Endothelial cell (in vitro differentiated cells): ENCODE measurements around the gene FCN3. TPM values are rescaled to one million over a fixed set of nuclear protein-coding genes. Genes with fewer than 3 reads are reported as not detected.

Experiments
- DNase-seq: peaks from one replicate; pipeline ENCODE4 v3.0.0; 2021; ENCODE audit warnings: low spot score
- H3K27ac Mint-ChIP-seq: one replicate; pipeline ENCODE4 v1.8.0; 2021; ENCODE audit warnings: mixed read lengths, inconsistent platforms; ENCODE audit not compliant: unreplicated experiment
- H3K27me3 Mint-ChIP-seq: one replicate; pipeline ENCODE4 v1.8.0; 2021; ENCODE audit warnings: mild to moderate bottlenecking, moderate library complexity, mixed read lengths, inconsistent platforms; ENCODE audit not compliant: unreplicated experiment
- H3K36me3 Mint-ChIP-seq: one replicate; pipeline ENCODE4 v1.8.0; 2021; ENCODE audit warnings: mild to moderate bottlenecking, low read depth, mixed read lengths, inconsistent platforms; ENCODE audit not compliant: unreplicated experiment
- H3K4me1 Mint-ChIP-seq: one replicate; pipeline ENCODE4 v1.8.0; 2021; ENCODE audit warnings: mild to moderate bottlenecking, mixed read lengths, inconsistent platforms; ENCODE audit not compliant: unreplicated experiment
- H3K4me3 Mint-ChIP-seq: one replicate; pipeline ENCODE4 v1.8.0; 2021; ENCODE audit warnings: mild to moderate bottlenecking, mixed read lengths, inconsistent platforms; ENCODE audit not compliant: unreplicated experiment
- H3K9me3 Mint-ChIP-seq: one replicate; pipeline ENCODE4 v1.8.0; 2021; ENCODE audit warnings: mixed read lengths, inconsistent platforms; ENCODE audit not compliant: unreplicated experiment
- CTCF ChIP-seq: fragments of 200-600 bp; sonication (generic); IDR thresholded peaks from one replicate; pipeline ENCODE4 v1.5.0; 2021; ENCODE audit warnings: antibody characterized with exemption; ENCODE audit not compliant: unreplicated experiment
- total RNA-seq: library from RNA; stranded (reverse); fragmentation: NEBNext Ultra II Directional; extraction: Animal tissue kit (Norgen Biotek cat#: 25700); gene quantifications from one replicate; pipeline ENCODE4 v1.2.1, GENCODE V29; 2021; ENCODE audit not compliant: unreplicated experiment

The FCN3 gene
- total RNA-seq, 1 donor from 2014 or later = 132 TPM

GRCh38 chr1:27349784-27350662 lies 24.6 kb downstream of the FCN3 start:
- peaks cover 3% of the 10 kb centered on the region for H3K36me3 Mint-ChIP-seq
- H3K27me3 Mint-ChIP-seq = peaks cover 13% of the 10 kb centered on the region
- H3K4me1 Mint-ChIP-seq = no peaks in the 10 kb centered on the region
- no peak overlapping the region for H3K27ac Mint-ChIP-seq
- no peak overlapping the region for H3K4me3 Mint-ChIP-seq
- no peak for TF ChIP-seq CTCF
- no peak for DNase-seq
- H3K9me3 Mint-ChIP-seq = no peaks in the 10 kb centered on the region

- Mint-ChIP-seq H3K27me3 (peaks cover 13% of the 10 kb centered on the region), H3K27ac (no peak overlapping the region), H3K36me3 (peaks cover 3% of the 10 kb centered on the region), H3K9me3 (no peaks in the 10 kb centered on the region), H3K4me1 (no peaks in the 10 kb centered on the region), H3K4me3 (no peak overlapping the region)
- peak; percentile 32 for DNase-seq
- no peak for TF ChIP-seq CTCF
These were observed 25.5 kb downstream of the FCN3 start for GRCh38 chr1:27348861-27349783.

GRCh38 chr1:27346991-27347624 lies 27.5 kb downstream of the FCN3 start:
- H3K9me3 Mint-ChIP-seq = no peaks in the 10 kb centered on the region
- TF ChIP-seq CTCF = no peak
- H3K27ac Mint-ChIP-seq = no peak overlapping the region

GRCh38 chr1:27346357-27346756 lies 28.3 kb downstream of the FCN3 start:
- Mint-ChIP-seq H3K27ac (no peak overlapping the region), H3K4me3 (no peak overlapping the region), H3K36me3 (no peaks in the 10 kb centered on the region), H3K27me3 (peaks cover 12% of the 10 kb centered on the region), H3K9me3 (no peaks in the 10 kb centered on the region), H3K4me1 (peaks cover 15% of the 10 kb centered on the region)
- no peak for TF ChIP-seq CTCF
- DNase-seq = no peak

More at GRCh38 chr1:27346991-27347624, 27.5 kb downstream of the FCN3 start:
- H3K4me3 Mint-ChIP-seq = no peak overlapping the region
- no peaks in the 10 kb centered on the region for H3K36me3 Mint-ChIP-seq
- DNase-seq = no peak
- H3K4me1 Mint-ChIP-seq = peaks cover 11% of the 10 kb centered on the region
- peaks cover 14% of the 10 kb centered on the region for H3K27me3 Mint-ChIP-seq
